Activated CD4-positive, alpha-beta T cell treated with anti-CD3 and anti-CD28 coated beads for 1 hour (primary cell): ENCODE measurements around the gene MIER3.
A peak's percentile ranks its signal among the peaks of the same experiment; 100 is the strongest.

Source experiments
- DNase-seq: peaks from one replicate; pipeline ENCODE4 v3.0.0-alpha.2; 2020

The MIER3 gene

DNA sequence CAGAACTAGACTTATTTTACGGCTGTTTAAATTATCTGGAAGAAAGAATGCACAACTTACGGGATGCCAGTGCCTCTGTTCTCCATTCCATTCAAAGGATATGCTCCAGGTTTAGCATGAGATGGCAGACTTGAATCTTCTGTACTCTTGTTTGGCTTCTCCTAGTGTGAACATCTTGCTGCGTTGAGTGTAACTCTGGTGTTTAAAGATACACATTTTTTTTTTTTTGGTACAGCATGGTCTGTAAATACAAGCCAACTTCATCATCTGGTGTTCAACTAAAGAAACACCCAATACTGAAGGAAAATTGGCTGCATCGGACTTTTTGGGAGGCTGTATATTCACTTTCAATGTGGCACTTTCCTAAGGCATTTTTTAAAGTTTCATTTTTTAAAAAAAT, 7.4 kb upstream of the MIER3 start:
- no peak for DNase-seq

DNA sequence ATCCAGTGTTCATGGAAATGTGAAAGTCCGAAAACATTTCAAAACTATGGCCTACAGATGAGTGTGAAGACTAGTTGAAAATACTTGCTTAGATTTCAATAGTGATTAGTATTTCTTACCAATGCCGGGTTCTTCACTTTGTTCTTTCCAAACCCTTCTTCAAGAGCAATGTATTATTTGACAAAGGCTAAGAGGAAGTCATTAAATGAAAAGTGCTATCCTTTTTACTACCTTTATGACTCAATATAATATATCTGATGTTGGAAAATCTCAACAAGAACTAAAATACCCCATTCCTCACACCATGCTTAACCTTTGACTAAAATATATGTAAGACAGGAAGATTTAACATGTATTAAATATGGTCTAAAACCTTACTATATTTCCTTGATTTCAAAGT, 6.7 kb upstream of the MIER3 start:
- DNase-seq = no peak

DNA sequence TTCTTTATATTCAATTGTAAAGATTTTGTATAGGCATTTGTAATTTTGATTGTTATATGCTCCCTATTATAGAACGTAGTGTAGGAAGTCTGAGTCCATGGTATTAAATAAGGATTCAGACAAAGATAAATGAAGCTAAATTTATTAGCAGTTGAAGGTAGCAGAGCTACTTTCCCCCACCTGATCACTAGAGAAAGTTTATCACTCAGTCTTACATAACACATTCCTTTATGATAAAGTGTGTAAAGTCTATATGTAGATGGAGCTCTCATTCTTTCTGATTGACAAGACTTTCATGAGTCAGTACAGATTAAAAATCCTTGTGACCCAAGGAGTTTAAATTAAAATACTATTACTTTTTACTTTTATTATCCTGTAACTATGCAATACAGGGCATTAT, 2.3 kb upstream of the MIER3 start:
- DNase-seq = no peak

- peak; percentile 11 for DNase-seq
Measured at GRCh38 chr5:56951126-56951945, 587 bp downstream of the MIER3 start.

DNA sequence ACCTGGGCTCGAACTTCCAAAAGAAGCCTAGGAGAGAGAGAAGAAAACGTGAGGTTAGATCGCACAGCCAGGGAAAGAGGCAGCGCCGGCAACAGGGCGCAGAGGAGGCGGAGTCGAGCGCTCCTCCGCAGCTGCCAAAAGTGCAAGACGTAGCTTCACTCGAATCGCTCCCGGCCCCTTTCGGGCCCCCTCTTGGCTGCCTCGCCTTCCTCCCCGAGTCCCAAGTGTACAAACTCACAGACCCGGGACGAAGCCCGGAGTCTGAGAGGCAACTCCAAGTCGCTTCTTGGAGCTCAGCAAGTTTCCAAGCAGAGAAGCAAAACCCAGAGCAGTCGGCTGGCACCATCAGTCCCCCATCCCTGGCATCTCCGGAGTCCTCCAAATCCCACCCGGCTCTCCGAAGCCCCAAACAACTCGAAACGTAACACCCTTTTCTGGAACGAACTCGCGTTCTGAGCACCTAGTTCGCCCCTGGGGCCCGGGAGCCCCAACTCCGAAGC, 1.2 kb downstream of the MIER3 start:
- peak; percentile 38 for DNase-seq

GRCh38 chr5:56947052-56947451, 4.9 kb downstream of the MIER3 start:
- no peak for DNase-seq

DNA sequence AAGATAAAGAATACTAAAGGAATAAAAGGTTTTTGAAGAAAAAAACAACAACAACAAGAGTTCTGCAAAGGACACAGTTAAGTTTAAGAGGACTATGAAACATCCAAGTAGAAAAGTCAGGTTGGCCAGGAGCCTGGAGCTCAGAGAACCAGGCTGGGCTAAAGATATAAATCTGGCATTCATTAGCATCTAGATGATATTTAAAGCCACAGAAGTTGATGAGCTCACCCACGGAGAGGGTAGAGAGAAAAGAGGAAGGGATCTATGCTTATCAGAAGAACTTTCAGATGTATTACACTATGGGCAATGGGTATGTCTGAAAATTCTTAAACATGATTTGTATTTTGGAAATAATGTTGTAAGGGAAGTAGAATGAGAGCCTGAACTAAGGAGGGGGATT, 9.9 kb downstream of the MIER3 start:
- no peak for DNase-seq

GRCh38 chr5:56938858-56939257, 13.1 kb downstream of the MIER3 start:
- DNase-seq = no peak

DNA sequence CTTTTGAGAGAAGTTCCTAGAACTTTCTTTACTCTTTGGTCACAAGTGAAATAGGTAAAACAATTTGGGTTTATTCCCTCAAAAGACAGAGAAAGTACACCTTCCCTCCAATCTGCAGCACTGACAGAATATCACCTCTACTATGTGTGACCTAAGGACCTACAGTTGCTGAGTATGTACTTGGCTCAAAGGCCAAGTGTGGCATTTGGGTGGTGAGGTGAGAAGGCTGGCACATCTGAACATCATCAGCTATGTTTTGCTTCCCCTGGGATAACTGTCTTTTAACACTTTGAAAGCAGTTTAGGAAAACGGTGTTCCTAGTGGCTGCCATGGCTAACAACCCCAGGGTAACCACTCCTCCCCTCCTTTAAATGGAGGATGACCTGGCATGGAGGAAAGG, 17.6 kb downstream of the MIER3 start:
- no peak for DNase-seq

- no peak for DNase-seq
Measured at GRCh38 chr5:56922922-56923321, 29.0 kb downstream of the MIER3 start.

- DNase-seq = no peak
Measured at GRCh38 chr5:56919942-56920662, 31.8 kb downstream of the MIER3 start.

DNA sequence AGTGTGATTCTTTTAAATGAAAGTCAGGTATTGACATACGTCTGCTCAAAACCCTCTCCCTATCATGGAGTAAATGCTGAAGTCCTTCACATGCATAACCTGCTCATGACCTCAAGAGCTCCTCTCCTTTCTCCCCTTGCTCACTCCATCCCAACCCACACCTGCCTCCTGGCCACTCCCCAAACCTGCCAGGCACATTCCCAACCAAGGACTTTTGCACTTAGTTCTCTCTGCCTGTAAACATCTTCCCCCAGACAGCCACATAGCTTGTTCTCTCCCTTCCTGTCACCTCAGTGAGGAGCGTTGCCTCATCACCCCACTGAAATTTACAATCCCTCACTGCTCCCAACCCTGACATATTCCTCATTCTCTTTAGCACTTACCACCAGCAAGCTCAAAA, 33.9 kb downstream of the MIER3 start:
- DNase-seq = no peak

DNA sequence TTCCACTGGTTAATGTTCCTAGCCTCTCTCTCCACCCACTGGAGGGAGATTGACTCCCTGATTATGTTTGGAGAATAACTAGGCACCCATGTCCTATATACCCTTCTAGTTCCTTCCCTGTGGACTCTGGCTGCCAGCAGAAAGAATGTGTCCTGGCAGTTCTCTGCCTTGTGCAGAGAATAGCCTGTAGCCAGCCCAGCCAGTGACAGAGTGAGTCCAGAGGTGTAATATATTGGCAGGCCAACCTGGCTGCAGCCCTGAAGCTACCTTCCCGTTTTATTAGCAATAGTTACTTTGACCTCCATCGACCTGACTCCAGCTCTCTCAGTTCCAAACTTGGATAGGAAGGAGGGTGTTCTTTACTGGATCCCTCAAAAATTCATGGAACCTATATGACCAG, 34.4 kb downstream of the MIER3 start:
- no peak for DNase-seq

- no peak for DNase-seq
Measured at GRCh38 chr5:56914678-56915077, 37.2 kb downstream of the MIER3 start.

DNA sequence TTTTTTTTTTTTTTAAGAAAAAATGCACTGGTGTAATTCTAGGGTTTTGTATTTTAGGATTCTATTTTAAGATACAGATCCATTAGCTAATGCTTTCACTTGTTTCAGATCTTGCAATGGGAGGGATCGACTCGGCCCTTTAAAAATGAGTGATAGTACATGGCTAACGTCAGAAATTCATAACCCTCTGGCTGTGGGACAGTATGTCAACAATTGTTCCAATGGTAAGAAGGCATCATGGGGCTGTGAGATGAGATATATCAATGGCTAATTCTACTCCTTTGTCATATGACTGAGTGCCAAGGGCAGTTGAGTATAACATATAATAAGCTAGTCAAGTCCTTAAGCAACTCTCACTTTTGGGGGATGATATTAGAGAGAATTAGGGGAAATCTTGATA, 38.2 kb downstream of the MIER3 start:
- no peak for DNase-seq

GRCh38 chr5:56910210-56910965, 41.5 kb downstream of the MIER3 start:
- DNase-seq = no peak

DNA sequence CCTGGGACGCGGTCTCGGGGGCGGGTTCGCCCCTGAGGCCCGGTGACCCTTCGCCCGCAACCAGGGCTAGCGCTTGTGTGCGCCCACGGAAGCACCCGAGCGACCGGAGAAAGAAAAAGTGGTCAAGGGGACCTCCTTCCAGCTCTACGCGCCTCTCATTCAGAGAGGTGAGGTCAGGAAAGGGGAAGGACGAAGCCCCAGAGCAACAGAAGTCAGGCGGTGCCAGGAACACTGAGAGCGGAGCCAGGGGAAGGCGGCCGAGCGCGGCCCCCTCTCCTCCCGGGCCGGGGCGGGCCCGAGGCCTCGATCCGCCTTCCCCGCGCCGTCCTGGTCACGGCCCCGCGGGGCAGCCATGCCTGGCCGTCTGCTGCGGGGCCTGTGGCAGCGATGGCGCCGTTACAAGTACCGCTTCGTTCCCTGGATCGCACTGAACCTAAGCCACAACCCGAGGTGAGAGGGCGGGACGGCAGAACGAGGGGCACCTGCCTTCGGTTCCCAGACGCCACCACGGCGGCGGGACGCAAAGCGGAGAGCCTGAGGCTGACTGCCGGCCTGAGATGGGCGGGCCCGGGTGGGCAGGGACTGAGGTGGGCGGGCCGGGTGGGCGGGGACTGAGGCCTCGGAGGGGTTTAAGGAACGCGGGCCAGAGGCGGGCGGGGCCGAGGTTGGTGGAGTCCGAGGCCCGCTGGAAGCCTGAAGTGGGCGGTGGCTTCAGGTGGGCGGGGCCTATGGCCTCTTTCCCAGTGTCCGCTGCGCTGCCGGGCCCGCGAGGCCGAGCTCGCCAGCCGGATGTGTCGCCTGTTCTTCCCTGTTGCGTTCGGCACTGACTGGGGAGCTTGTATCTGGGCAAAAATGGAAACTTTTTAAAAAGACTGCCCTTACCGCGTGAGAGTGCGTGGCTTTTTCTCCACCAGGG, 42.4 kb downstream of the MIER3 start, which contains the start of gene SETD9:
SETD9 (plus strand) TSS at position 303 of the 916 bp plus-strand sequence; CDS start at position 353, 50 bp downstream.
- DNase-seq = peak; percentile 73

GRCh38 chr5:56908942-56909293, 43.0 kb downstream of the MIER3 start:
- no peak for DNase-seq

- DNase-seq = no peak
Measured at GRCh38 chr5:56900858-56901578, 50.9 kb downstream of the MIER3 start.

GRCh38 chr5:56900395-56900794, 51.5 kb downstream of the MIER3 start:
- DNase-seq = no peak

DNA sequence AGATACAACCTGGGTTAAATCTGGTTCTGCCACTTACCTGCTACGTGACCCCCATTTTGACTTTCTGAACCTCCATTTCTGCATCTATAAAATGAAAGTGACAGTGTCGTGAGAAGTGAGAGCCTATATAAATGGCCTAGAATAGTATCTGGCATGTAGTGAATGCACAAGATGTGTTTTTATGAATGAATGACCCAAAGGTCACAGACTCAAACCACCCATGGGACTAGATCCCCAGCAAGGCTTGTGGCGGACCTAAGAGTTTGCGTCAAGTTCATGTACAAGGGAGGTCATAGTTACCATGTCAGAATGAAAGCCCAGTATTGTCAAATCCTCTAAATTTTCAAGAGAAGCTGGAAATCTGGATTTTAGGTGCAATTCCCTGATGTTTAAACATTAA, 53.7 kb downstream of the MIER3 start:
- no peak for DNase-seq

DNA sequence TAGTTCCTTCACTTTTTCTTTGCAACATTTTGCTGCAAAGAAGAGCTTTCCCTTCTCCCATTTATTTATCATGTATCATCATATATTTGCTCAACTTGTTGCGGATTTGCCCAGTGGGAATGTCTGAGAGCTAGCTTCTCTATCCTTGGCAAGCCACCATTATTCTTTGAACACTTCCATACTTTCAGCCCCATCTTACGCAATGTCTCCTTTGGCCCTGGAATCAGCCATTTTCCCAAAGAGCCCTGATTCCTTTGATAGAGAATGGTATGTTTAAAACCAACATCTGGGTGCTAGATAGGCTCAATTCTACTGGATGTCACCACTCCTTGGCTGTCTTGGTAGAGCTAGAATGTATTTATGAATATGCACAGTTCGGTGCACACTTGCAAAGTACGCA, 55.2 kb downstream of the MIER3 start:
- DNase-seq = no peak
